HG02642 (cell line): ENCODE measurements around the gene ARSJ.
A peak's percentile ranks its signal among the peaks of the same experiment; 100 is the strongest.
"Not testable (repeated sequence)": the region's sequence is repeated elsewhere in the genome, so short reads cannot be mapped to it uniquely, and the experiment has no call there.

Experiments used
- ATAC-seq: cut with Tn5 transposase; IDR thresholded peaks from one replicate; pipeline ENCODE4 v1.9.1; 2021; ENCODE audit warnings: mild to moderate bottlenecking; ENCODE audit not compliant: unreplicated experiment, poor library complexity

The ARSJ gene

DNA sequence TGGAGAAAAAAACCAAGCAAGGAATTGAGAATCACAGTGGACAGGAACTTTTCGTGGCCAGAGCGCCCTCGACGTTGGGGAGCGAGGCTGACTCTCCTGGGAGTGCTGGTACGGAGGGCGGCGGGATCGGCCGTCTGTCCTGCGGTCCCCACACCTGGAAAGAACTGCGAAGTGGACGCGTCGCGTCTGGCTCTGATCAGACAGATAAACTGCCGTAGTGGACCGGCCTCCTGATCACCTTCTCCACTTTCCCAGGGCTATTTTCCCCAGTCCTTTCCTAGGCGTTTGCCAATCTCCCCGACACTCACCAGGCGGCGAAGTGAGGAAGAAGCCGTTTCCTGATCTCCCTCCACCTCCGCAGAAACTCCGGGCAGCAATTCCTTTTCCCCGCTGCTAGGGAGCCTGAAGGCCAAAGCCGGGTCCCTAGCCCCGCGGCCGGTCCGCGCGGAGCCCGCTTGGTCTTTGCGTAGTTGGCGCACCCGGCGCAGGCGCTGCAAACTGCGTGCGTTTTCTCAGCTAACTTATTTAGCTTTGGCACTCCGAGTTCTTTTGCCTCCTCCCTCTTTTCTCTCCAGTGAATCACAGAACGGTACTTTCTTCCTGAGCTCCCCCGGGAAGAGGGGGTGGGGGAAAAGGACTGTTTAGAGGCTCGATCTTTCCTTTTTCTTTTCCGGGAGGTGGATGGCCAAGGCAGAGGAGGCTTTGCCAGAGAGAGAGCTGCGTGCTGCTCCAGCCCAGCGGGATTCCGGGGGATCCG lies at the start of gene ARSJ:
TSS of gene ARSJ (minus strand) at position 500 of the 757 bp plus-strand sequence. CDS start 813 bp downstream, outside the sequence.
- ATAC-seq, result peak; percentile 55

DNA sequence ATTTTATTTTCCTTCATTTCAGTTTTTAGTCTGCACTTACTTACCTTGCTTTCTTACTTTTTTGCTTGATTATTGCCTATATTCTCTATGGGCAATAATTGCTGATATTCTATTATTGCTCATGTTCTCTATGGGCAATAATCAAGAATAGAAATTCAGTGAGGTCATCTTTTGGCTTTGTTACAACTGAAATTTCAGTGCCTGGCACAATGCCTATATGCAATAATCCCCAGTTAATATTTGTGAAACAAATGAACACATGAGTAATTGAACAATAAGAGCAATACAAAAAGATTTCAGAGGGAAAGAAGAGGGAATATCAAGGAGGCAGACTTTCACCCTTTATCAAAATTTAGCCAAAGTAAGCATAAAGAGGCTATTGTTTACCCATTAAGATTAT lies 48.6 kb upstream of the ARSJ start:
- ATAC-seq, result no peak

DNA sequence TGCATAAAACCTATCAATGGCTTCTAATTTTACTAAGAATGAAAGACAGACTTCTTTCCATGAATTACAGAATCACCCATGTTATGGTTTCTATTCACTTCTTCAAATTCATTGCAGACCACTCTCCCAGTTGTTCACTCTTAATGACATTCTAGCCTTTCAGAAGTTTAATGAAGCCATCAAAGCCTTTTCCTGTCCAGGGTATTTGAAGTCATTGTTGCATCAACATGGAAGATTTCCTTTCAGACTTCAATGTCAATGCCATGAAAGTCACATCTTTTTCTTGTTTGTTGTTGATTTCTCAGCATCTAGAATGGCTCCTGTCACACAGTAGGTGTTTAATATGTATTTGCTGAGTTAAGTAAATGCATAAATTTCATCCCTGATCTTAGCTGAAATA lies 48.1 kb upstream of the ARSJ start:
- ATAC-seq, result no peak

DNA sequence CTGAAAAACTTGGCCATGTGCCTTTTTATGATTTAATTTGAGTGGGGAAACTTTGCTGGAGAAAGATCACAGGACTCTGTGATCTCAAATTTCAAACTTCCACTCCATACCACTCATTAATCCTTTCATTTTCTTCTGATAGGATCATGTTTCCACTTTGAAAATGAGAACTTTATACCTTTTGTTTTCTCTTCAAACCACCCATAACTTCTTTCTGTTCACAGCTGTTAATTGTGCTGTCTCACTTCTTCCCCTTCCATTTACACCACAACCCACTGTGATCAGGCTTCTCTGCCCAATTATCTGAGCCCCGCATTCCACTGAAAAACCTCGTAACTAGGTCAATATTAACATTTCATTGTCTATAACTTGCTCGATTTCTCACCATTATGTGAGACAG lies 47.0 kb upstream of the ARSJ start:
- ATAC-seq, result no peak

- peak; percentile 84 for ATAC-seq
These were observed 45.8 kb upstream of the ARSJ start for GRCh38 chr4:114025176-114025777.

GRCh38 chr4:114021451-114021850 lies 42.0 kb upstream of the ARSJ start:
- ATAC-seq, result no peak

DNA sequence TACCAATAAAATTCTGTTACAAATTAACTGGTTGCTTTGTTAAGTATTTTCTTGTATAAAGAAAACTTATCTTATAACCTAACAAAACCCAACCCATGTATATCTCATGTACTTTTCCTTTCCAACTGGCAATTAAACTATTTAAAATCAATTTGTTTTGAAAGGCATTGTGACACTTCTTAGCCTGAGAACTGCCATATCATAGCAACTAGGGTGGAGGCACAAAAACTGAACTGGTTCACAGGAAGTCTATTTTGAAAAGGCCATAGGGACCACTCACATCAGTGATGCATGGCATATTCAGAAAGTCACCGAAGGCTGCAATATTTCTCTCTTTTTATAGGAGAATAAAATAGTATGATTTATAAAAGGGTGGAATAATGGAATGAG lies 40.5 kb upstream of the ARSJ start:
- ATAC-seq, result no peak

DNA sequence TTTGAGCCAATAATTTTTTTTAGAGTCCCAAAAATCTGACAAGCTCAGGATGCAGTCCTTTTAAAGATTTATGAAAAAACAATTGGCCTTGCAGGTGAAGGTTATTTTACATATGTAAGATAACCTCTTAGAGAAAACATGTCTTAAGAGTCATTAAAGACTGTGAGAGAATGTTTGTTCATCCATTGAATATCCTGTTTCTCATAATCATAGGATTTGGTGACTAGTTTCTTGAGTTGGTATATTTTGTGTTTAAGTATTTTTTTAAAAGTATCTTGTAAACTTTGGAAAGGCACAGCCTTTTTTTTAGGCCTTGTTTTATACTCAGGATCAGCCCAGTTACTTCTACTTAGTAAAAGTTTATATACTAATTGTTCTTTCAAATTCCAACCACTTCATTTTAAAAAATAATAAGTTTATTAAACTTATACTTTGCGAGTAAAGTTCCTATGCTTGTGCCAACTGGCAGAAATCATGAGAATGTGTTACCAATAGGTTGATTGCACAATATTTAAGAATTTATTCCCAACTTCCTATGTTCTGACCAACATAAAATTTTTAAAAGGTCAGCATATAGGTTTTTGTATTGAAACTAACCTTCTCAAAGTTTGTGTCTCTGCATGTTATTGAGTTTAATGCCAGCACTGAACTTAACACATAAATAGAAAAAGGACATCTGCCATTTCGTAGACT lies 40.0 kb upstream of the ARSJ start:
- ATAC-seq, result no peak

DNA sequence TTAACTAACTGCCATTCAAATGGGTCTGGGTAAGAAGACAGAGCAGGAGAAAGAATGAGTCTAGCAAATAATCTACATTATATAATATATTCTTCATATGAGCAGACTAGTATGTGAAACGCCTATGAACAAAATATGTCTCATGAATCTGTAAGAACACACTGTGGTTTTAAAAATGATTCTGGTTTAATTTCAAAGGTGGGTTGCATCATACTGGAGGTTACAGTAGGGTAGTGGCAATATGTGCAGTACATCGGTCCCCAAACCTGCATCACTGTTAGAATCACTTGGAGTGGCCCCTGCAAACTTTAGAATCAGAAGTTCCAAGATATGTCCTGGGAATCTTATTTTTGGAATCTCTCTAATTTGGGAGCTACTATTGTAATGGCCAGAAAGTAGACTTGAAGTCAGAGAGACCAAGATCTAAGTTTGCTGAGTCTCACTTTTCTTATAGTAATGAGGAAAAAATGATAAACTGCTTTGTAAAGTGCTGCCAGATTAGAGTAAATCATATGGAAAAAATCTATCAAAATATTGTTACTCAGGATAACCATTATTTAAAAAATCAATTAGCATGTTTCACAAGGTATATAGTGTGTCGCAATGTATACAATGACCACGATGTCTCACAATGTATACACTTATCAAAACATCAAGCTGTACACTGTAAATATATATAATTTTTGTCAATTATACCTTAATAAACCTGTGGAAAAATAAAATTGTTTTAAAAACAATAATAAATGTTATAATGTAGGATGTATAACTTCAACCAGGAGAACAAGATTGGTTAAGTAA lies 37.9 kb upstream of the ARSJ start:
- no peak for ATAC-seq

- no peak for ATAC-seq
These were observed 36.0 kb upstream of the ARSJ start for GRCh38 chr4:114015444-114015899.

GRCh38 chr4:114013201-114013600 lies 33.8 kb upstream of the ARSJ start:
- ATAC-seq, result not testable (repeated sequence)

- no peak for ATAC-seq
These were observed 33.3 kb upstream of the ARSJ start for GRCh38 chr4:114012749-114013148.

DNA sequence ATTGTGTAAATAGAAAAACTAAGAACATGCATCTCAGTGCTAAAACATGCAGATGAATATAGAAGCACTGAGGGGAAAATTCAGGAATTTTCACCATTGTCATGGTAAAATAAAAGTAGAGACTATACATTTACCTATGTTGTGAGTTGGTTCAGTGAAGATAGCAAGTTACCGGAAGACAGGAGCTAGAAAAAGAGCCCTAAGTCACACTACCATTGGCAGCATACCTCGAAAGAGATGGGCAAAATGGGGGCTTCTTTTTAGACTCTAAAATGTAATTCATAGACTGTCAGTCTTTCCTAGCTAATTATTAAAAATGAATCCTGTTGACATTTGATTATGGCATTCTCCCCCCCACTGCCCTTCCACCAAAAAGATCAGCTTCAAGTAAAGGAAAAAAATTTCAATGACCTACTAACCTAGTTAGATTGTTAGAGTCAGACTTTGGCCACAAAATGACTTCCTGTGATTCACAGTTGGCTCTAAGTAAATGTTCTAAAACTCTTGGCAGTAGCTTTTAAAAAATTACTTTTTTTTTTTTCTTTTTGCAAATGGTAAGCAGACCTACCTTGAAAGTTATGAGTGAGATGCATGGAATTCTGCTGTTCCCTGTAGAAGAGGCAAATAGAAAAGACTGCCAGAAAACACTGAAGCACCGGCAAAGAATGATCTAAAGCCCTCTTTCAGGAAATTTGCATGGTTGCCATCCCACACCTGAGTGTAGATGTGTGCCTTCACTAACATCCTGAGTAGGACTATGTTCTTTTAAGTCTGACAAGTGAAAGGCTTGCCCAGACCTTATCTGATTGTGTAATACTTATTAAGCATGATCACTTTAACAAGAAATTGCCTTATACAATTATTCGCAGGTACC lies 26.4 kb upstream of the ARSJ start:
- ATAC-seq, result no peak

DNA sequence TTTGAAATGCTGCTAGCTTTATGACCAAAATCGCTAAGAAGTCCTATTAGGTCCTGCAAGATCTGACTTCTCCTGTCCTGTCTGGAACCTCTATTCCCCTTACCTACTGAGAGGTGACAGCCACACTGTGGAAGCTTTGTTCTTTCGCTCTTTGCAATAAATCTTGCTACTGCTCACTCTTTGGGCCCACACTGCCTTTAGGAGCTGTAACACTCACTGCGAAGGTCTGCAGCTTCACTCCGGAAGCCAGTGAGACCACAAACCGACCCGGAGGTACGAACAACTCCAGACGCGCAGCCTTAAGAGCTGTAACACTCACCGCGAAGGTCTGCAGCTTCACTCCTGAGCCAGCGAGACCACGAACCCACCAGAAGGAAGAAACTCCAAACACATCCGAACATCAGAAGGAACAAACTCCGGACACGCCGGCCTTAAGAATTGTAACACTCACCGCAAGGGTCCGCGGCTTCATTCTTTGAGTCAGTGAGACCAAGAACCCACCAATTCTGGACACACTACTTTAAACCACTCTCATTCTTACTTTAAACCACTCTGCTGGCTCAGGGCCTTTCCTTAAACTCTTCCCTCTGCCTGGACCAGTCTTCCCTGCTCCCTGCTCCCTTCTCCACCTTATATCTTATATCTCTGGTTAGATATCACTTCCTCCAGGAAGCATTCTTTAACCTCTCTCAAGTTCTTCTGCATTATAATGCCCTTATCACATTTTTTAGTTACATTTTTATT lies 25.2 kb upstream of the ARSJ start:
- not testable (repeated sequence) for ATAC-seq

GRCh38 chr4:113998531-113998930 lies 19.1 kb upstream of the ARSJ start:
- ATAC-seq, result no peak

- no peak for ATAC-seq
These were observed 18.6 kb upstream of the ARSJ start for GRCh38 chr4:113998079-113998478.

- ATAC-seq, result no peak
These were observed 17.8 kb upstream of the ARSJ start for GRCh38 chr4:113997206-113997605.

GRCh38 chr4:113996599-113997177 lies 17.2 kb upstream of the ARSJ start:
- no peak for ATAC-seq

- no peak for ATAC-seq
These were observed 14.4 kb upstream of the ARSJ start for GRCh38 chr4:113993887-113994286.
